Glutamatergic neuron (in vitro differentiated cells): ENCODE measurements around the gene LDHAL6B. TPM values are rescaled to one million over a fixed set of nuclear protein-coding genes. Genes with fewer than 3 reads are reported as not detected.

Experiments used
- DNase-seq: peaks from one replicate; pipeline ENCODE4 v3.0.0; 2022
- H3K27ac Mint-ChIP-seq: one replicate; pipeline ENCODE4 v1.8.0; 2020; ENCODE audit warnings: mild to moderate bottlenecking, mixed read lengths, inconsistent platforms; ENCODE audit not compliant: unreplicated experiment
- H3K27me3 Mint-ChIP-seq: one replicate; pipeline ENCODE4 v1.8.0; 2020; ENCODE audit warnings: mild to moderate bottlenecking, moderate library complexity, mixed read lengths, inconsistent platforms; ENCODE audit not compliant: unreplicated experiment
- H3K36me3 Mint-ChIP-seq: one replicate; pipeline ENCODE4 v1.8.0; 2020; ENCODE audit warnings: mild to moderate bottlenecking, mixed read lengths, inconsistent platforms; ENCODE audit not compliant: unreplicated experiment
- H3K4me1 Mint-ChIP-seq: one replicate; pipeline ENCODE4 v1.8.0; 2020; ENCODE audit warnings: mild to moderate bottlenecking, low read depth, mixed read lengths, inconsistent platforms; ENCODE audit not compliant: unreplicated experiment
- H3K4me3 Mint-ChIP-seq: one replicate; pipeline ENCODE4 v1.8.0; 2020; ENCODE audit warnings: mild to moderate bottlenecking, mixed read lengths, inconsistent platforms; ENCODE audit not compliant: unreplicated experiment
- H3K9me3 Mint-ChIP-seq: one replicate; pipeline ENCODE4 v1.8.0; 2020; ENCODE audit warnings: mild to moderate bottlenecking, moderate library complexity, mixed read lengths, inconsistent platforms; ENCODE audit not compliant: unreplicated experiment
- CTCF ChIP-seq: fragments of 200-600 bp; sonication (generic); IDR thresholded peaks from one replicate; pipeline ENCODE4 v1.5.0; 2021; ENCODE audit not compliant: partially characterized antibody, unreplicated experiment
- total RNA-seq: library from RNA; stranded (reverse); fragmentation: NEBNext Ultra II Directional; extraction: Animal tissue kit (Norgen Biotek cat#: 25700); gene quantifications from one replicate; pipeline ENCODE4 v1.2.1, GENCODE V29; 2021; ENCODE audit not compliant: unreplicated experiment

The LDHAL6B gene
- total RNA-seq, 1 donor from 2014 or later, result not detected

DNA sequence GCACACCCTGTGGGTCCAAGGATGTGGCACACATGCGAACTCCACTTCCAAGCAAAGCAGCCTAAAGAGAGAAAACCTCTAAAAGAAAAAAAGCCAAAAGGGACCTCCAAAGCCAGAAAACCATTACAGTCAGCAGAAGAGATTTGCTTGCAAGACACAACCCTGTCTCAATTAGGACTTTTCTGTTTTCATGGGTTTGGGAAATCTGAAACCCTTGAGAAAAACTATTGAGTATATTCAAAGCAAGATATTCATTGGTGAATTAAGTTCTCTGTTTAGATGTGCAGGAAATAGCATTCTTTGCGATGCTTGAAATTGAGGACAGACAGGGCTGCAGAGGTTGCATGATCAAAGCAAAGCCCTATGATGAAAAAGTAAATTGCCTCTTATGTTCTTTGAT is 10.2 kb upstream of the LDHAL6B start:
- Mint-ChIP-seq H3K4me1 (no peaks in the 10 kb centered on the region), H3K27ac (no peak overlapping the region), H3K9me3 (no peaks in the 10 kb centered on the region), H3K27me3 (peaks cover 1% of the 10 kb centered on the region), H3K4me3 (no peak overlapping the region), H3K36me3 (no peaks in the 10 kb centered on the region)
- no peak for DNase-seq
- no peak for TF ChIP-seq CTCF

DNA sequence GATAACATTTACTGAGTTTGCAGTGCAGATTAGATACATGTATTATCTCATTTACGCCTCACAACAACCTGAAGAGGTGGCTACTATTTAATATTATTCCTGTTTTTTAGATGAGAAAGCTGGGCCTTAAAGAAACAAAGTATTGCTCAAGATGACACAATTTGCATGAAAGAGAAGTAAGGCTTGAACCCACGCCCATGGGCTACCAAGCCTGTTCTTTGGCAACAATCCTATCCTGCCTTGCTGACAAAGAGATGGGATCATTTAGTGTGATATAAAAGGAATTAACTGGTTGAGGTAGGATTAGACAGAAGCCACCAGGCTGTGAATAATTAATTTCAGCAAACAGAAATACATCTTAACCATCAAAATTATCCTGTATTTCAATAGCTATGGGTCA is 9.2 kb upstream of the LDHAL6B start:
- H3K36me3 Mint-ChIP-seq, result no peaks in the 10 kb centered on the region
- TF ChIP-seq CTCF, result no peak
- H3K9me3 Mint-ChIP-seq, result no peaks in the 10 kb centered on the region
- H3K4me3 Mint-ChIP-seq, result no peak overlapping the region
- no peak for DNase-seq
- H3K27me3 Mint-ChIP-seq, result no peaks in the 10 kb centered on the region
- H3K27ac Mint-ChIP-seq, result no peak overlapping the region
- H3K4me1 Mint-ChIP-seq, result no peaks in the 10 kb centered on the region

DNA sequence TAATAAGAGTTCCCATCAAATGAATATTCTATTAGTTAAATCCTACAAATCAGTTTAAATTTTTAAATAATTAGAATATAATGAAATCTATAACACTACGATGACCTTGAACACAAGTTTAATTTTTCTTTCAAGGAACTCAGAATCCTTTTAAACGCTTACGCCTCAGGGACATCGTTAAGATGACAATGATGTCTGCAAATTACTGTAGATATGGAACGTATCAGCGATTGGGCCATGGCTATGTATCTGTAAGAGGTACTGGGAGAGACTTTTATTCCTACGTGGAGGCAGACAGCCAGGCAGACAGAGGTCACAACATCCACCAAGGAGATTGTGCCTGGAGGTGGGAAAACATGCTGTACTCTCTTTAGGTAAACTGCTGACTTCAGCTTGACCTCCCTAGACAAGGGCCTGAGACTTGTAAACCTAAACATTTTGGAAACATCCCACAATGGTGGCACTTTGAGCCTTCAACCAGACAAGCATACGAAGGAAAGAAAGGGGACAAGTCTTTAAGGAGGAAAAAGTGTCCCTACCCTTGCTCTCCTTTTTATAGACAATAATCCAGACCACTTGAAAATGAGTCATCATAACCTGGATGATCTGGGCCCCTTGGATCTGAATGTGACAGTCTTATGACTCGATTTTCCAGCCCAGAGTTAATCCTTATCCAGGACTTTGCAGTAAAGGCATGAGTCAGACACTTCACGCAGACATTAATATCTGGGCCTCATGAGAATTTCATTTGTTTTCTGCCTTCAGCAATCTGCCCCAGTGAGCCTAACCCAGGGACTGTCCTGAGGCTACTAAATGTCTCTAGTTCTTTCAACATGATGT is 6.8 kb upstream of the LDHAL6B start:
- no peak for TF ChIP-seq CTCF
- no peak for DNase-seq
- no peak overlapping the region for H3K4me3 Mint-ChIP-seq
- H3K27ac Mint-ChIP-seq, result no peak overlapping the region
- no peaks in the 10 kb centered on the region for H3K27me3 Mint-ChIP-seq
- H3K36me3 Mint-ChIP-seq, result no peaks in the 10 kb centered on the region
- H3K4me1 Mint-ChIP-seq, result no peaks in the 10 kb centered on the region
- no peaks in the 10 kb centered on the region for H3K9me3 Mint-ChIP-seq

GRCh38 chr15:59200560-59200959 is 6.1 kb upstream of the LDHAL6B start:
- H3K9me3 Mint-ChIP-seq, result no peaks in the 10 kb centered on the region
- H3K36me3 Mint-ChIP-seq, result no peaks in the 10 kb centered on the region
- no peak for DNase-seq
- H3K27me3 Mint-ChIP-seq, result no peaks in the 10 kb centered on the region
- no peak for TF ChIP-seq CTCF
- H3K4me1 Mint-ChIP-seq, result no peaks in the 10 kb centered on the region
- H3K27ac Mint-ChIP-seq, result no peak overlapping the region
- no peak overlapping the region for H3K4me3 Mint-ChIP-seq

GRCh38 chr15:59203008-59203407 is 3.6 kb upstream of the LDHAL6B start:
- H3K27me3 Mint-ChIP-seq, result no peaks in the 10 kb centered on the region
- H3K4me1 Mint-ChIP-seq, result no peaks in the 10 kb centered on the region
- no peaks in the 10 kb centered on the region for H3K36me3 Mint-ChIP-seq
- DNase-seq, result no peak
- no peak overlapping the region for H3K27ac Mint-ChIP-seq
- no peak for TF ChIP-seq CTCF
- no peak overlapping the region for H3K4me3 Mint-ChIP-seq
- no peaks in the 10 kb centered on the region for H3K9me3 Mint-ChIP-seq
